ENCODE measurements around the gene FBXW5. TPM values are rescaled to one million over a fixed set of nuclear protein-coding genes. Genes with fewer than 3 reads are reported as not detected.
A peak's percentile ranks its signal among the peaks of the same experiment; 100 is the strongest.

FBXW5 gene
- total and polyA plus RNA-seq, 10 of the 15 experiments (the other 5 are each of a cell fraction or from before 2014, with no cell fraction given), result 0.21 to 97.3 (median 44.5) TPM

DNA sequence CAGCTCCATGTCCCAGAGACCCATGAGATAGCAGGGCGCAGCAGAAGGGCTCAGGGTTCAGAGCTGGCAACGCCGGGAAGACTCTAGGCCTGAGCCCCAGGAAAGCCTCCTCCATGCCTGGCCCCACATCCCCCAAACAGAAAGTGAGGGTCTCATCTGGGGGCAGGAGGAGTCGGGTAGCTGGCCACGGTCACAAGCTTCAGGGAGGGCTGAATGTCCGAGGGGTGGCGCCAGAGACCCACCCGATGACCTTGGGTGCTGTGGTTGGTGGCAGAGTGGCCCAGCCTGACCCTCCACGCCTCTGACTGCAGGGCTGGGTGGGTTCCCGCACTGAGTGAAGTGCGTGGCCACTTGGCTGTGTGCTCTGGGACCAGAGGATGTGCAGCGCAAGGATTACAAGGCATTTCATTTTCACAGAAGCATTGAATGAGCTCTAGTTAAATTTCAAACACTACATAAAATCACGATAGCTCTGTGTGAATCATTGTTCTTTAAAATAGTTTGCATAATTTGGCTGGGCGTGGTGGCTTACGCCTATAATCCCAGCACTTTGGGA lies 3.5 kb upstream of the FBXW5 start:
- Histone ChIP-seq H3K9ac (ENCODE audit: control insufficient read depth, insufficient read depth, low read length) (no peak overlapping the region), H4K20me1 (ENCODE audit: control insufficient read depth, insufficient read depth) (no peaks in the 10 kb centered on the region), H3K79me2 (ENCODE audit: control insufficient read depth, insufficient read depth, low read length) (peaks cover 13% of the 10 kb centered on the region), H3K27me3 (replicated peaks in 1 of 2; ENCODE audit: control insufficient read depth in 2 of 2, insufficient read depth in 2 of 2, low read length in 1 of 2) (no peaks in the 10 kb centered on the region), H3K9me3 (replicated peaks; ENCODE audit: control insufficient read depth, insufficient read depth, low read length) (no peaks in the 10 kb centered on the region), H2AFZ (ENCODE audit: control insufficient read depth, low read depth, low read length) (no peak overlapping the region), H3K27ac (ENCODE audit: control insufficient read depth, insufficient read depth) (no peak overlapping the region), H3K4me1 (ENCODE audit: control insufficient read depth, insufficient read depth, low read length) (peaks cover 10% of the 10 kb centered on the region), H3K36me3 (ENCODE audit: control insufficient read depth in 2 of 2, insufficient read depth in 2 of 2, low read length in 1 of 2) (no peaks in the 10 kb centered on the region), H3K4me3 (no peak overlapping the region), H3K4me2 (ENCODE audit: control insufficient read depth, insufficient read depth) (no peak overlapping the region)
- RAD21 ChIA-PET (ENCODE audit: unreplicated experiment), result interaction anchor here (0.6 to 2.1 kb wide), 19 partner anchors 12 to 203 kb away, joined by 3 to 109 read pairs (median 6); partner anchors contain the start of genes AJM1, CLIC3, FUT7 and NPDC1
- no peak for FAIRE-seq
- TF ChIP-seq CBX3 (IDR thresholded peaks at IDR 0.05; ENCODE audit: borderline replicate concordance, low read depth) (no peak), NR2F1 (conservative IDR thresholded peaks at IDR 0.05) (peak; percentile 41; the same call in 1 of the 2 replicates), RAD21 (IDR thresholded peaks at IDR 0.05; ENCODE audit: insufficient read depth, low read depth, low read length) (peak; percentile 65), BHLHE40 (IDR thresholded peaks at IDR 0.05; ENCODE audit: borderline replicate concordance in 1 of 2, low read depth in 2 of 2, low read length in 1 of 2) (0 out of 4 replicates have a peak, but pooled peaks of 1 of the 2 experiments have one; percentile 13), SRF (IDR thresholded peaks at IDR 0.05; ENCODE audit: low read depth in 2 of 2, low read length in 2 of 2) (no peak), SMC3 (IDR thresholded peaks at IDR 0.05; ENCODE audit: borderline replicate concordance, low read length) (peak; percentile 60), PAX8 (IDR thresholded peaks at IDR 0.05) (no peak)
- TF ChIP-seq, protein P1, sequence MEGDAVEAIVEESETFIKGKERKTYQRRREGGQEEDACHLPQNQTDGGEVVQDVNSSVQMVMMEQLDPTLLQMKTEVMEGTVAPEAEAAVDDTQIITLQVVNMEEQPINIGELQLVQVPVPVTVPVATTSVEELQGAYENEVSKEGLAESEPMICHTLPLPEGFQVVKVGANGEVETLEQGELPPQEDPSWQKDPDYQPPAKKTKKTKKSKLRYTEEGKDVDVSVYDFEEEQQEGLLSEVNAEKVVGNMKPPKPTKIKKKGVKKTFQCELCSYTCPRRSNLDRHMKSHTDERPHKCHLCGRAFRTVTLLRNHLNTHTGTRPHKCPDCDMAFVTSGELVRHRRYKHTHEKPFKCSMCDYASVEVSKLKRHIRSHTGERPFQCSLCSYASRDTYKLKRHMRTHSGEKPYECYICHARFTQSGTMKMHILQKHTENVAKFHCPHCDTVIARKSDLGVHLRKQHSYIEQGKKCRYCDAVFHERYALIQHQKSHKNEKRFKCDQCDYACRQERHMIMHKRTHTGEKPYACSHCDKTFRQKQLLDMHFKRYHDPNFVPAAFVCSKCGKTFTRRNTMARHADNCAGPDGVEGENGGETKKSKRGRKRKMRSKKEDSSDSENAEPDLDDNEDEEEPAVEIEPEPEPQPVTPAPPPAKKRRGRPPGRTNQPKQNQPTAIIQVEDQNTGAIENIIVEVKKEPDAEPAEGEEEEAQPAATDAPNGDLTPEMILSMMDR (IDR thresholded peaks at IDR 0.05 in 2 of 3, conservative IDR thresholded peaks at IDR 0.05 in 1 of 3; ENCODE audit: control insufficient read depth in 2 of 3, extremely low read depth in 1 of 3, insufficient read depth in 1 of 3, low read depth in 3 of 3, low read length in 3 of 3), result peak; percentile 56 to 75 (median 65)
- no peak for DNase-seq (ENCODE audit: low read depth, low spot score)
- CTCF ChIA-PET, result interaction anchor here (0.6 to 3.5 kb wide), 42 partner anchors 12 to 182 kb away, joined by 3 to 163 read pairs (median 5); partner anchors contain the start of genes ABCA2, AJM1, CLIC3 and FUT7
- POLR2A ChIA-PET, result interaction anchor here (0.9 to 3.0 kb wide), 2 partner anchors 44 to 87 kb away, joined by 3 to 19 read pairs; partner anchors contain the start of gene PAXX
- 0 out of 3 replicates have a peak, but pooled peaks have one; percentile 8 for ATAC-seq
- WGBS (ENCODE audit: insufficient coverage, insufficient replicate concordance, low lambda C conversion rate, missing lambda C conversion rate), result 41% methylated on average over 15 of the region's 15 CpGs
- in situ Hi-C loops (cut with MboI), result loop anchor here (5.0 kb wide), 1 partner anchor 89 kb away; no protein-coding TSS in a partner anchor
- intact Hi-C loops (cut with micrococcal nuclease; ENCODE audit: unreplicated experiment), result loop anchor here (1.0 to 10.0 kb wide), 2 partner anchors 87 to 153 kb away; partner anchors contain the start of genes CCDC183 and TMEM141
- no TSS peak for BruUV-seq (replicated peaks)
- SMC1A ChIA-PET (ENCODE audit: uncharacterized antibody, unreplicated experiment), result interaction anchor here (0.8 to 2.4 kb wide), 16 partner anchors 18 to 253 kb away, joined by 3 to 77 read pairs (median 4); partner anchors contain the start of genes FUT7, NPDC1, PAXX and TPRN
